H1 (cell line): ENCODE results near the gene CACNA1F. TPM values are rescaled to one million over a fixed set of nuclear protein-coding genes. Genes with fewer than 3 reads are reported as not detected.

ENCODE experiments used
- CTCF ChIA-PET: fragments of 300-600 bp; sonication (Branson Sonifier 250); formaldehyde crosslinking; loops from one replicate; lab custom pipeline; 2021; ENCODE audit not compliant: partially characterized antibody; lab: Charles Lee
- POLR2A ChIA-PET: fragments of 300-600 bp; sonication (Branson Sonifier 250); formaldehyde crosslinking; loops from one replicate; lab custom pipeline; 2021; ENCODE audit warnings: inconsistent platforms; ENCODE audit not compliant: partially characterized antibody; lab: Charles Lee
- DNase-seq, 2 experiments: peaks; one replicate each; pipeline versions ENCODE4 v3.0.0 to v3.0.0-alpha.2; 2010 to 2022; ENCODE audit warnings: low spot score in 2 of 2, low read depth in 1 of 2, mixed read lengths in 1 of 2
- FAIRE-seq: peaks from 2 replicates; lab custom pipeline; 2011; peaks lifted over from hg19 to GRCh38; lab: Jason Lieb, UNC
- H2AFZ ChIP-seq: 2 replicates; pipeline ENCODE4 v1.8.1; 2012; ENCODE audit warnings: low read length, inconsistent platforms
- H2AK5ac ChIP-seq: 2 replicates; pipeline ENCODE4 v1.6.1; 2013; ENCODE audit warnings: low read depth, low read length
- H2BK120ac ChIP-seq: replicated peaks from 2 replicates; pipeline ENCODE3; 2013; ENCODE audit warnings: low read depth, low read length, inconsistent platforms
- H2BK12ac ChIP-seq: 2 replicates; pipeline ENCODE4 v1.6.1; 2013; ENCODE audit warnings: low read depth, low read length
- H2BK15ac ChIP-seq: 2 replicates; pipeline ENCODE4 v1.6.1; 2013; ENCODE audit warnings: low read length
- H2BK20ac ChIP-seq: 2 replicates; pipeline ENCODE4 v1.6.1; 2013; ENCODE audit warnings: low read length
- H2BK5ac ChIP-seq: 2 replicates; pipeline ENCODE4 v1.6.1; 2013; ENCODE audit warnings: low read depth, low read length
- H3K14ac ChIP-seq: 2 replicates; pipeline ENCODE4 v1.6.1; 2013; ENCODE audit warnings: inconsistent platforms; ENCODE audit not compliant: insufficient read length
- H3K18ac ChIP-seq: 2 replicates; pipeline ENCODE4 v1.6.1; 2013; ENCODE audit warnings: low read length; ENCODE audit errors: extremely low read depth
- H3K23ac ChIP-seq: 2 replicates; pipeline ENCODE4 v1.6.1; 2013; ENCODE audit warnings: inconsistent platforms; ENCODE audit not compliant: insufficient read length
- H3K23me2 ChIP-seq: 2 replicates; pipeline ENCODE4 v1.6.1; 2013; ENCODE audit warnings: low read depth, low read length
- H3K27ac ChIP-seq: 2 replicates; pipeline ENCODE4 v1.6.1; 2011; ENCODE audit warnings: low read depth, low read length, inconsistent platforms
- H3K27me3 ChIP-seq, 4 experiments: replicated peaks in 1 of 4; 1 replicate in 1 of 4; 2 replicates in 3 of 4; pipeline versions ENCODE4 v1.6.1 to v1.8.1; 2011 to 2013; ENCODE audit warnings: low read length in 3 of 4, mild to moderate bottlenecking in 3 of 4, inconsistent platforms in 2 of 4, mixed read lengths in 2 of 4, moderate library complexity in 1 of 4; ENCODE audit not compliant: control insufficient read depth in 3 of 4, insufficient read depth in 3 of 4; ENCODE audit errors: extremely low read depth in 1 of 4
- H3K36me3 ChIP-seq, 4 experiments: 2 replicates each; pipeline versions ENCODE4 v1.6.1 to v1.8.1; 2011 to 2013; ENCODE audit warnings: mild to moderate bottlenecking in 4 of 4, low read length in 3 of 4, moderate library complexity in 2 of 4, control low read depth in 1 of 4, inconsistent platforms in 1 of 4; ENCODE audit not compliant: insufficient read depth in 4 of 4, control insufficient read depth in 2 of 4
- H3K4ac ChIP-seq: replicated peaks from 2 replicates; pipeline ENCODE3; 2013; ENCODE audit warnings: low read length, low read depth, mixed read lengths, inconsistent platforms; ENCODE audit not compliant: insufficient read length
- H3K4me1 ChIP-seq, 4 experiments: replicated peaks in 1 of 4; 1 replicate in 1 of 4; 2 replicates in 3 of 4; pipeline versions ENCODE4 v1.6.1 to v1.8.1; 2011 to 2013; ENCODE audit warnings: low read length in 3 of 4, inconsistent platforms in 2 of 4, mixed read lengths in 1 of 4; ENCODE audit not compliant: insufficient read depth in 4 of 4, control insufficient read depth in 3 of 4
- H3K4me2 ChIP-seq, 2 experiments: 2 replicates each; pipeline versions ENCODE4 v1.6.1 to v1.8.1; 2011 to 2013; ENCODE audit warnings: low read depth in 2 of 2, low read length in 2 of 2, control low read depth in 1 of 2, inconsistent platforms in 1 of 2, mild to moderate bottlenecking in 1 of 2; ENCODE audit not compliant: insufficient read depth in 1 of 2
- H3K4me3 ChIP-seq, 4 experiments: fragments of 200-600, 300-600 bp in 1 of 4; sonication (generic), shearing (Covaris generic), sonication (Bioruptor Twin) in 1 of 4; 2 replicates each; pipeline versions ENCODE4 v1.5.1 to v1.8.1; 2011 to 2016; ENCODE audit warnings: low read length in 4 of 4, low read depth in 3 of 4, control low read depth in 2 of 4, inconsistent platforms in 2 of 4, mild to moderate bottlenecking in 2 of 4, mixed read lengths in 1 of 4, moderate library complexity in 1 of 4; ENCODE audit not compliant: insufficient read depth in 2 of 4; ENCODE audit errors: extremely low read depth in 1 of 4
- H3K56ac ChIP-seq: replicated peaks from 2 replicates; pipeline ENCODE3; 2013; ENCODE audit warnings: low read depth, mild to moderate bottlenecking, mixed read lengths, low read length, inconsistent platforms; ENCODE audit not compliant: insufficient read length
- H3K79me1 ChIP-seq: 2 replicates; pipeline ENCODE4 v1.6.1; 2013; ENCODE audit warnings: low read depth, low read length, control low read depth
- H3K79me2 ChIP-seq, 2 experiments: 2 replicates each; pipeline versions ENCODE4 v1.6.1 to v1.8.1; 2012 to 2013; ENCODE audit warnings: low read length in 2 of 2, mild to moderate bottlenecking in 2 of 2, inconsistent platforms in 1 of 2; ENCODE audit not compliant: insufficient read depth in 2 of 2, control insufficient read depth in 1 of 2
- H3K9ac ChIP-seq, 4 experiments: replicated peaks in 1 of 4; 1 replicate in 1 of 4; 2 replicates in 3 of 4; pipeline versions ENCODE4 v1.6.1 to v1.8.1; 2011 to 2013; ENCODE audit warnings: low read depth in 3 of 4, low read length in 3 of 4, control low read depth in 2 of 4, mild to moderate bottlenecking in 2 of 4, moderate library complexity in 2 of 4, inconsistent platforms in 1 of 4; ENCODE audit errors: extremely low read depth in 1 of 4
- H3K9me3 ChIP-seq, 2 experiments: 2 replicates each; pipeline versions ENCODE4 v1.6.1 to v1.8.1; 2012 to 2013; ENCODE audit warnings: mild to moderate bottlenecking in 2 of 2, moderate library complexity in 2 of 2, control low read depth in 1 of 2, inconsistent platforms in 1 of 2, low read depth in 1 of 2, low read length in 1 of 2, mixed read lengths in 1 of 2; ENCODE audit not compliant: insufficient read depth in 2 of 2
- H4K20me1 ChIP-seq, 2 experiments: replicated peaks in 1 of 2; 2 replicates each; pipeline versions ENCODE3 to v1.8.1; 2011 to 2013; ENCODE audit warnings: inconsistent platforms in 2 of 2, low read length in 2 of 2, mild to moderate bottlenecking in 1 of 2; ENCODE audit not compliant: insufficient read depth in 2 of 2, control insufficient read depth in 1 of 2
- H4K5ac ChIP-seq: 2 replicates; pipeline ENCODE4 v1.6.1; 2013; ENCODE audit warnings: low read length, low read depth, mixed read lengths, inconsistent platforms; ENCODE audit not compliant: insufficient read length
- H4K8ac ChIP-seq: 2 replicates; pipeline ENCODE4 v1.8.0; 2013; ENCODE audit warnings: mild to moderate bottlenecking, moderate library complexity, low read length, inconsistent platforms; ENCODE audit not compliant: insufficient read depth; ENCODE audit errors: extremely low read depth
- H4K91ac ChIP-seq: replicated peaks from 2 replicates; pipeline ENCODE3; 2013; ENCODE audit warnings: low read length, mixed read lengths, inconsistent platforms; ENCODE audit not compliant: insufficient read length
- CTBP2 ChIP-seq: IDR thresholded peaks from 2 replicates; pipeline ENCODE4 v1.7.0; 2011; ENCODE audit warnings: borderline replicate concordance, mild to moderate bottlenecking, moderate library complexity, mixed read lengths, low read length; ENCODE audit not compliant: insufficient read depth, insufficient read length
- FOSL1 ChIP-seq: IDR thresholded peaks from 2 replicates; pipeline ENCODE4 v1.6.1; 2011; ENCODE audit warnings: mild to moderate bottlenecking, low read depth, low read length, moderate library complexity; ENCODE audit not compliant: insufficient read depth
- JUN ChIP-seq: IDR thresholded peaks from 2 replicates; pipeline ENCODE4 v1.6.1; 2011; ENCODE audit warnings: low read depth, mild to moderate bottlenecking, improper control_type of control experiment, low read length
- POLR2A ChIP-seq, 2 experiments: IDR thresholded peaks; 1 replicate in 1 of 2; 2 replicates in 1 of 2; pipeline ENCODE4 v1.6.1; 2011; ENCODE audit warnings: low read depth in 2 of 2, low read length in 2 of 2, mild to moderate bottlenecking in 2 of 2; ENCODE audit errors: control extremely low read depth in 1 of 2
- RNF2 ChIP-seq: fragments of 200-900, 300-1000 bp; sonication (generic); IDR thresholded peaks from 2 replicates; pipeline ENCODE4 v1.7.1; 2016; ENCODE audit warnings: borderline replicate concordance, low read depth, mild to moderate bottlenecking, antibody characterized with exemption, low read length; ENCODE audit not compliant: poor library complexity, severe bottlenecking; ENCODE audit errors: missing control alignments
- SIRT6 ChIP-seq: IDR thresholded peaks from one replicate; pipeline ENCODE4 v1.7.1; 2012; ENCODE audit warnings: low read length, inconsistent platforms
- WGBS, 2 experiments: shearing (Covaris generic) in 1 of 2; methylation state at CpG; one replicate each; pipeline versions ENCODE4 v1.1.6 to v1.1.7; 2013 to 2015; ENCODE audit warnings: low lambda C conversion rate in 2 of 2, mixed read lengths in 2 of 2, inconsistent platforms in 1 of 2, low coverage in 1 of 2, missing lambda C conversion rate in 1 of 2; ENCODE audit not compliant: insufficient replicate concordance in 2 of 2, insufficient coverage in 1 of 2, insufficient read length in 1 of 2; ENCODE audit errors: extremely low coverage in 1 of 2, missing lambda C conversion rate in 1 of 2; 5-methylcytosine and 5-hydroxymethylcytosine counted together
- polyA plus RNA-seq, 7 experiments: library from polyadenylated mRNA; depleted of rRNA in 3 of 7; stranded (reverse) in 5 of 7; unstranded in 2 of 7; fragments of >200 nt in 5 of 7; fragments of 200-250 nt in 2 of 7; gene quantifications; 1 replicate in 5 of 7; 2 replicates in 1 of 7; 4 replicates in 1 of 7; pipeline versions ENCODE4 v1.2.1 to v1.2.3, GENCODE V29; 2011 to 2013; ENCODE audit warnings: missing spikeins in 2 of 7, mixed read lengths in 2 of 7
- total RNA-seq: library from RNA; stranded (reverse); fragmentation: NEBNext Ultra II Directional; extraction: Animal tissue kit (Norgen Biotek cat#: 25700); gene quantifications from 2 replicates; pipeline ENCODE4 v1.2.1, GENCODE V29; 2021
- TF ChIP-seq, protein P1 (sequence below): IDR thresholded peaks from 2 replicates; pipeline ENCODE4 v1.6.1; 2012; ENCODE audit warnings: inconsistent platforms
- TF ChIP-seq, protein P2 (sequence below): IDR thresholded peaks from 2 replicates; pipeline ENCODE4 v1.6.1; 2012; ENCODE audit warnings: low read length, inconsistent platforms
- TF ChIP-seq, protein P3 (sequence below): IDR thresholded peaks from 2 replicates; pipeline ENCODE4 v1.6.1; 2011; ENCODE audit warnings: low read depth, mild to moderate bottlenecking, low read length; ENCODE audit not compliant: insufficient read depth

CACNA1F gene
- total and polyA plus RNA-seq, 2 of the 8 experiments (the other 6 are each of a cell fraction or from before 2014, with no cell fraction given): 0.59 to 0.84 TPM

DNA sequence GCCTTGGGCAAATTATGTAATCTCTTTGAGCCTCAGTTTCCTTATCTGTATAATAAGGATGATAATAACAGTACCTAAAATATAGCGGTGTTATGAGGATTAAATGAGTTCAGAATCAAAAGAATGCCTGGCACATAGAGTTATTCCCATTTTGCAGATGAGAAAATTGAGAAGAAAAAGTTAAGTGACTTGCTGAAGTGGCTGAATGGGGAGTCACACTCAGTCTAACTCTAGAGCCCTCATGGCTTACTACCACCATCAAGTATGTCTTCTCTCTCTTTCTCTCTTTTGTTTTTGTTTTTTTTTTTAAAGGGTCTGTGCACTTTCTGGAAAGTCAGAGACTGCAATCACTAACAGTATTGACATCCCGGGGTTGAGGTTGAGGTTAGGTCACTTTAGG is 615 bp downstream of the CACNA1F start:
- no peak overlapping the region for H2BK20ac ChIP-seq
- CTCF ChIA-PET: interaction anchor here (0.6 kb wide), 1 partner anchor 126 kb away, joined by 3 read pairs; no protein-coding TSS in a partner anchor
- H3K79me2 ChIP-seq: no peaks in the 10 kb centered on the region
- no peak overlapping the region for H2BK120ac ChIP-seq
- DNase-seq: no peak
- no peak overlapping the region for H2BK12ac ChIP-seq
- H2BK15ac ChIP-seq: no peak overlapping the region
- H4K91ac ChIP-seq: no peak overlapping the region
- no peak overlapping the region for H4K8ac ChIP-seq
- H2AFZ ChIP-seq: no peak overlapping the region
- no peak overlapping the region for H3K14ac ChIP-seq
- H3K56ac ChIP-seq: no peak overlapping the region
- no peak for TF ChIP-seq FOSL1
- TF ChIP-seq, protein P1, sequence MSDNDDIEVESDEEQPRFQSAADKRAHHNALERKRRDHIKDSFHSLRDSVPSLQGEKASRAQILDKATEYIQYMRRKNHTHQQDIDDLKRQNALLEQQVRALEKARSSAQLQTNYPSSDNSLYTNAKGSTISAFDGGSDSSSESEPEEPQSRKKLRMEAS: no peak
- no peak for TF ChIP-seq JUN
- TF ChIP-seq POLR2A (IDR thresholded peaks at IDR 0.05; ENCODE audit: control extremely low read depth in 1 of 2, low read depth in 2 of 2, low read length in 2 of 2): no peak
- no peak for TF ChIP-seq RNF2
- TF ChIP-seq, protein P2, sequence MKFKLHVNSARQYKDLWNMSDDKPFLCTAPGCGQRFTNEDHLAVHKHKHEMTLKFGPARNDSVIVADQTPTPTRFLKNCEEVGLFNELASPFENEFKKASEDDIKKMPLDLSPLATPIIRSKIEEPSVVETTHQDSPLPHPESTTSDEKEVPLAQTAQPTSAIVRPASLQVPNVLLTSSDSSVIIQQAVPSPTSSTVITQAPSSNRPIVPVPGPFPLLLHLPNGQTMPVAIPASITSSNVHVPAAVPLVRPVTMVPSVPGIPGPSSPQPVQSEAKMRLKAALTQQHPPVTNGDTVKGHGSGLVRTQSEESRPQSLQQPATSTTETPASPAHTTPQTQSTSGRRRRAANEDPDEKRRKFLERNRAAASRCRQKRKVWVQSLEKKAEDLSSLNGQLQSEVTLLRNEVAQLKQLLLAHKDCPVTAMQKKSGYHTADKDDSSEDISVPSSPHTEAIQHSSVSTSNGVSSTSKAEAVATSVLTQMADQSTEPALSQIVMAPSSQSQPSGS: no peak
- TF ChIP-seq SIRT6: no peak
- TF ChIP-seq, protein P3, sequence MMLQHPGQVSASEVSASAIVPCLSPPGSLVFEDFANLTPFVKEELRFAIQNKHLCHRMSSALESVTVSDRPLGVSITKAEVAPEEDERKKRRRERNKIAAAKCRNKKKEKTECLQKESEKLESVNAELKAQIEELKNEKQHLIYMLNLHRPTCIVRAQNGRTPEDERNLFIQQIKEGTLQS: no peak
- TF ChIP-seq CTBP2: no peak
- TF ChIP-seq, all 59 proteins: peak for 0
- Histone ChIP-seq H3K4ac (no peak overlapping the region), H3K36me3 (no peaks in the 10 kb centered on the region), H3K27ac (no peak overlapping the region), H2AK5ac (no peak overlapping the region), H3K4me2 (no peak overlapping the region), H2BK5ac (no peak overlapping the region), H3K4me1 (peaks cover 0 to 7% (median 3%) of the 10 kb centered on the region in 4 experiments; a peak in 2 of 7 replicates), H4K20me1 (no peaks in the 10 kb centered on the region), H3K4me3 (no peak overlapping the region), H3K79me1 (no peaks in the 10 kb centered on the region), H3K23me2 (peaks cover 9% of the 10 kb centered on the region; the same call in 1 of the 2 replicates), H3K27me3 (no peaks in the 10 kb centered on the region), H4K5ac (no peak overlapping the region), H3K9ac (no peak overlapping the region), H3K18ac (no peak overlapping the region), H3K9me3 (no peaks in the 10 kb centered on the region), H3K23ac (no peak overlapping the region)
- WGBS, 2 experiments: 93% methylated on average over 2 of the region's 2 CpGs; no CpG with 5 or more reads in 1 of the 2 experiments
- POLR2A ChIA-PET: interaction anchor here (0.6 kb wide), 1 partner anchor 879 kb away, joined by 3 read pairs; no protein-coding TSS in a partner anchor
- no peak for FAIRE-seq
